Measurements from ENCODE around the gene LTN1. TPM values are rescaled to one million over a fixed set of nuclear protein-coding genes. Genes with fewer than 3 reads are reported as not detected.

The LTN1 gene
- total and polyA plus RNA-seq, 2 donors (not counting 1 experiment from before 2014, with no cell fraction given): 6.6 to 30.1 TPM

DNA sequence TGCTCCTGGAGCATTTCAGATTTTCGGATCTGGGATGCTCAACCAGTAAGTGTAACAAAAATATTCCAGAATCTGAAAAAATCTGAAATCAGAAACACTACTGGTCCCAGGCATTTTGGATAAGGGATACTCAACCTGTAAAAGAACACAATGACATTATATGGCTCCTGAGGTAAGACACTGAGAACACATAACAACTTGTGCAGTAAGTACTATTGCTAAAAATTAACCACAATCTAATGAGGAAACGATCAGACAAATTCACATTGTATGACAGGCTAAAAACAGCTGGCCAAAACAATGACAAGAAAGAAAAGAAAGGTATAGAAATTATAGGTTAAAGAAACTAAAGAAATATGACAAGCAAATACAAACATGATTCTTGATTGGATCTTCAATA, 54.9 kb downstream of the LTN1 start:
- ChIA-PET CTCF (no interaction called here), POLR2A (no interaction called here)
- intact Hi-C loops (cut with micrococcal nuclease): loop anchor here (5.0 kb wide), 1 partner anchor 50 kb away; a partner anchor contains a TSS
- Mint-ChIP-seq H3K4me3 (no peak overlapping the region), H3K27me3 (no peaks in the 10 kb centered on the region), H3K27ac (no peak overlapping the region), H3K9me3 (ENCODE audit: insufficient read depth) (no peaks in the 10 kb centered on the region), H3K4me1 (no peaks in the 10 kb centered on the region)
- Histone ChIP-seq H3K4me3 (ENCODE audit: control extremely low read depth in 1 of 5, extremely low read depth in 1 of 5, insufficient read depth in 1 of 5, low read depth in 2 of 5, low read length in 4 of 5) (no peak overlapping the region), H3K79me2 (ENCODE audit: control insufficient read depth, insufficient read depth, low read length) (no peaks in the 10 kb centered on the region), H3K27ac (ENCODE audit: low read length in 2 of 2) (no peak overlapping the region), H3K9me3 (ENCODE audit: control extremely low read depth in 1 of 3, control insufficient read depth in 2 of 3, insufficient read depth in 1 of 3, low read length in 2 of 3) (no peaks in the 10 kb centered on the region), H3K9ac (ENCODE audit: low read length) (no peak overlapping the region), H3K27me3 (replicated peaks in 1 of 4; ENCODE audit: control extremely low read depth in 1 of 4, control insufficient read depth in 3 of 4, insufficient read depth in 4 of 4, low read length in 3 of 4) (no peaks in the 10 kb centered on the region), H3K4me2 (replicated peaks; ENCODE audit: low read depth, low read length, poor library complexity, severe bottlenecking) (no peak overlapping the region), H2AFZ (ENCODE audit: insufficient read depth, low read depth, low read length, poor library complexity, severe bottlenecking) (no peak overlapping the region), H3K4me1 (ENCODE audit: control insufficient read depth in 2 of 2, insufficient read depth in 2 of 2, low read length in 2 of 2) (no peaks in the 10 kb centered on the region), H3K36me3 (replicated peaks in 1 of 2; ENCODE audit: control extremely low read depth in 1 of 2, control insufficient read depth in 1 of 2, extremely low read depth in 1 of 2, insufficient read depth in 2 of 2, low read length in 1 of 2) (peaks cover 17 to 44% of the 10 kb centered on the region in 2 experiments), H4K20me1 (ENCODE audit: control insufficient read depth, insufficient read depth, low read length, poor library complexity, severe bottlenecking) (no peaks in the 10 kb centered on the region)
- TF ChIP-seq, protein P1, sequence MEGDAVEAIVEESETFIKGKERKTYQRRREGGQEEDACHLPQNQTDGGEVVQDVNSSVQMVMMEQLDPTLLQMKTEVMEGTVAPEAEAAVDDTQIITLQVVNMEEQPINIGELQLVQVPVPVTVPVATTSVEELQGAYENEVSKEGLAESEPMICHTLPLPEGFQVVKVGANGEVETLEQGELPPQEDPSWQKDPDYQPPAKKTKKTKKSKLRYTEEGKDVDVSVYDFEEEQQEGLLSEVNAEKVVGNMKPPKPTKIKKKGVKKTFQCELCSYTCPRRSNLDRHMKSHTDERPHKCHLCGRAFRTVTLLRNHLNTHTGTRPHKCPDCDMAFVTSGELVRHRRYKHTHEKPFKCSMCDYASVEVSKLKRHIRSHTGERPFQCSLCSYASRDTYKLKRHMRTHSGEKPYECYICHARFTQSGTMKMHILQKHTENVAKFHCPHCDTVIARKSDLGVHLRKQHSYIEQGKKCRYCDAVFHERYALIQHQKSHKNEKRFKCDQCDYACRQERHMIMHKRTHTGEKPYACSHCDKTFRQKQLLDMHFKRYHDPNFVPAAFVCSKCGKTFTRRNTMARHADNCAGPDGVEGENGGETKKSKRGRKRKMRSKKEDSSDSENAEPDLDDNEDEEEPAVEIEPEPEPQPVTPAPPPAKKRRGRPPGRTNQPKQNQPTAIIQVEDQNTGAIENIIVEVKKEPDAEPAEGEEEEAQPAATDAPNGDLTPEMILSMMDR (IDR thresholded peaks at IDR 0.05): no peak
- no peak for TF ChIP-seq EZH2 (IDR thresholded peaks at IDR 0.05; ENCODE audit: borderline replicate concordance, insufficient read depth, low read depth, low read length, poor library complexity, severe bottlenecking)
- ATAC-seq (ENCODE audit: low read depth): no peak
- WGBS (ENCODE audit: insufficient coverage): no CpG with 5 or more reads among the region's 2 CpGs
- no peak for DNase-seq

DNA sequence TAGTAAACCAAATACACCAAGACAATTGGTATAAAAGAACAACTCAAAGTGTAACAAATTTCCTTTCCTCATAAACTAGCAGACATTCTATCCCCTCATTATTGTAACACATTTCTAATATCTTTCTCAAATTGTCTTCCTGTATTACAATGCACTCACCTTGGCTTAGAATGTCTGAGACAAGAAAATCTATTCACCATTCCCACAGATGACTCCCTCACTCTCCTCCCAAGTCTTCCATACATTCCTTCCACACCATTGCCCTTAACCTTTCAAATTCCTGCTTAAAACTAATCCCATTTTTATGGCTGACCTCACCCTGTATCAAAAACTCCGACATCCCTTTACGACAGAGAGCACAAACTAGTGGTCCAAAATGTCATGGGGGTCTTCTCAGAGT, 56.0 kb downstream of the LTN1 start:
- WGBS (ENCODE audit: insufficient coverage): no CpG with 5 or more reads among the region's 2 CpGs
- CTCF ChIA-PET: no interaction called here

More for the DNA sequence above, 56.0 kb downstream of the LTN1 start:
- Mint-ChIP-seq H3K4me3 (no peak overlapping the region), H3K9me3 (ENCODE audit: insufficient read depth) (no peaks in the 10 kb centered on the region), H3K27me3 (no peaks in the 10 kb centered on the region), H3K27ac (no peak overlapping the region), H3K4me1 (no peaks in the 10 kb centered on the region)
- POLR2A ChIA-PET: no interaction called here
- Histone ChIP-seq H3K4me3 (ENCODE audit: control extremely low read depth in 1 of 5, extremely low read depth in 1 of 5, insufficient read depth in 1 of 5, low read depth in 2 of 5, low read length in 4 of 5) (no peak overlapping the region), H4K20me1 (ENCODE audit: control insufficient read depth, insufficient read depth, low read length, poor library complexity, severe bottlenecking) (no peaks in the 10 kb centered on the region), H3K27me3 (replicated peaks in 1 of 4; ENCODE audit: control extremely low read depth in 1 of 4, control insufficient read depth in 3 of 4, insufficient read depth in 4 of 4, low read length in 3 of 4) (no peaks in the 10 kb centered on the region), H2AFZ (ENCODE audit: insufficient read depth, low read depth, low read length, poor library complexity, severe bottlenecking) (no peak overlapping the region), H3K9me3 (ENCODE audit: control extremely low read depth in 1 of 3, control insufficient read depth in 2 of 3, insufficient read depth in 1 of 3, low read length in 2 of 3) (no peaks in the 10 kb centered on the region), H3K4me1 (ENCODE audit: control insufficient read depth in 2 of 2, insufficient read depth in 2 of 2, low read length in 2 of 2) (no peaks in the 10 kb centered on the region), H3K9ac (ENCODE audit: low read length) (no peak overlapping the region), H3K36me3 (replicated peaks in 1 of 2; ENCODE audit: control extremely low read depth in 1 of 2, control insufficient read depth in 1 of 2, extremely low read depth in 1 of 2, insufficient read depth in 2 of 2, low read length in 1 of 2) (peaks cover 14 to 39% of the 10 kb centered on the region in 2 experiments), H3K79me2 (ENCODE audit: control insufficient read depth, insufficient read depth, low read length) (no peaks in the 10 kb centered on the region), H3K27ac (ENCODE audit: low read length in 2 of 2) (no peak overlapping the region), H3K4me2 (replicated peaks; ENCODE audit: low read depth, low read length, poor library complexity, severe bottlenecking) (no peak overlapping the region)
- intact Hi-C loops (cut with micrococcal nuclease): loop anchor here (5.0 kb wide), 1 partner anchor 49 kb away; a partner anchor contains a TSS
- TF ChIP-seq, protein P1 (IDR thresholded peaks at IDR 0.05): no peak
- TF ChIP-seq EZH2 (IDR thresholded peaks at IDR 0.05; ENCODE audit: borderline replicate concordance, insufficient read depth, low read depth, low read length, poor library complexity, severe bottlenecking): no peak
- ATAC-seq (ENCODE audit: low read depth): no peak
- no peak for DNase-seq
